ENCODE measurements around the gene RTN3.
A peak's percentile ranks its signal among the peaks of the same experiment; 100 is the strongest.

RTN3 gene

DNA sequence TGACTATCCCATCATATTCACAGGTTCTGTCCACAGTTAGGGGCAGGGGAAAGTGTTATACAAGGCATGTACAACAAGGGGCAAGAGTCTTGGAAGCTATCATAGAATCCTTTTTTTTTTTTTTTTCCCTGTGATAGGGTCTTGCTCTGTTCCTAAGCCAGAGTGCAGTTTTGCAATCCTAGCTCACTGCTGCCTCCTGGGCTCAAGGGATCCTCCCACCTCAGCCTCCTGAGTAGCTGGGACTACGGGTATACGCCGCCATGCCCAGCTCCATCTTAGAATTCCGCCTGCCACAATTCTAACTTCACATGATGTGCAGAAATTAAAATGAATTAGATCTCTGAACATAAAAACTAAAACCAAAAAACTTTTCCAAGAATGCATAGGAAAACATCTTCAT is 55.6 kb downstream of the RTN3 start:
- FAIRE-seq (no peak), DNase-seq (ENCODE audit: low spot score) (no peak)

DNA sequence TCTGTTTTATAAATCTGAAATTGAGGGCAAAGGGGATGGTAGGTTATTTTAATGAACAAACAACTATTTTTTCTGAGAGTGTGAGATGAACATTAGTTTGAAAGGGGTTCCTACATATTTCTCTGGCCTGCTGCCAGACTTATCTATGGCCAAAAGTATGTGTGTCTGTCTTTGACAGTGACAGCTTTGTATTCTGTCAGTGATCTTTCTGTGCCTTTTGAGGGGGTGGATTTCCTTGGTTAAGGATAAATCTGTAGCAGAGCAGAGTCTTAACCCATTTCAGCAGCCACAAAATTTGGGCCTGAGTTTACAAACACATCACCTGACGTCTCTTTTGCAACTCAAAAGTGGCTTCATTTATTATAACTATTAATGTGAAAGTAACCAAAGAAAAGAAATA is 56.4 kb downstream of the RTN3 start:
- FAIRE-seq (no peak), DNase-seq (ENCODE audit: low spot score) (no peak)

DNA sequence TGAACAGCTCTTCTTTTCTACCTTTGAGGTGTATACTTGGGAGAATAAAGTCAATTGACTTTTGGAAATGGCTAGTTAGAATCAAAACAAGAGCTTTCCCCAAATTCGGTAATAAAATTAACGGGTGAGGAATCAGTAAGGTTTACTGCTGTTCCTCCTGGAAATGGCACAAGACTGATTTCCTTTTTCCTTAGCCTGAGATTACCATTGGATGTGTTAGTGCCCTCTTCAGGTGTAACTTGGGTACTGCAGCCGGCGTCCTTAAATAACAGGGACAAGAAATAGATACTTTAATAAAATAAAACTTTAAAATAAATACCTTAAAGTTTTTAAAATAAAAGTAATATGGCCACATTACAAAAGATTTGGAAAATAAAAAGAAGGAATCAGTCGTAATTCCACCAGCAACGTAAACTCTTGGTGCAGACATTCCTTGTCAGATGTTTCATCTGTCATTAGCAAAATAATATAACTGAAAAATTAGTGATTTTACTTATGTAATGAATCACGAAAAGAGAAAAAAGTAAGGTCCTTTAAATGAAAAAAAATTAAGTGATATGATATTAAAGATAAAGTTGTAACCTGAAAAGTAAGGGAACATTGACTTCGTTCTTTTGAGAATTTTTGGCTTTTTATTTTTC is 57.5 kb downstream of the RTN3 start:
- FAIRE-seq (no peak), DNase-seq (ENCODE audit: low spot score) (peak; percentile 58)

DNA sequence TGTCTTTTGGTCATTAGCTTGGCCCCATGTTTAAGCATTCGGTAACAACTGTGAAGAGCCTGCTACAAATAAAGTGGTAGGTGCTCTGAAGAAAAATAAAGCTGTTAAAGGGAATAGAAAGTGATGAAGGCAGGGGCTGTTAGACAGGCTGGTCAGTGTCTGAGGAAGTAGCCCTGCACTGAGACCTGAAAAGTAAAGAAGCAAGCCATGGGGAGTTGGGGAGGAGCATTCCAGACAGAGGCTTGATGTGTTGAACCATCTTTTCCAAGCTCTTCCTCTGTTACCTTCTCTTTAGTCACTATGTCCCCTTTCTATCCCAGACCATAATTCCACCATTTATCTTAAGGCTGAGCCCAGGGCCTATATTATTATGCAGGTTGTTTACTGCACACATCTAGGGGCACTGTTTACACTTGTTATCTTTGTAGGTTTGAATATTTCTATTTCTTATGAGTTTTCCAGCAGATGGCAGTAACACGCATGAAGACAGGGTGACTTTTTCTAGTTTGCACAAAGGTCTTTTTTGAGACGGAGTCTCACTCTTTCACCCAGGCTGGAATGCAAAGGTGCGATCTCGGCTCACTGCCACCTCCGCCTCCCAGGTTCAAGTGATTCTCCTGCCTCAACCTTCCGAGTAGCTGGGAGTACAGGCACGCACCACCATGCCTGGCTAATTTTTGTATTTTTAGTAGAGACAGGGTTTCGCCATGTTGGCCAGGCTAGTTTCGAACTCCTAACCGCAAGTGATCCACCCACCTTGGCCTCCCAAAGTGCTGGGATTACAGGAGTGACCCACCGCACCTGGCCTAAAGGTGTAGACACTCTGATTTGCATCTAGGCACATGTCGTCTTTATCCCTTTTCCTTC is 64.2 kb downstream of the RTN3 start:
- FAIRE-seq (no peak), DNase-seq (ENCODE audit: low spot score) (no peak)

DNA sequence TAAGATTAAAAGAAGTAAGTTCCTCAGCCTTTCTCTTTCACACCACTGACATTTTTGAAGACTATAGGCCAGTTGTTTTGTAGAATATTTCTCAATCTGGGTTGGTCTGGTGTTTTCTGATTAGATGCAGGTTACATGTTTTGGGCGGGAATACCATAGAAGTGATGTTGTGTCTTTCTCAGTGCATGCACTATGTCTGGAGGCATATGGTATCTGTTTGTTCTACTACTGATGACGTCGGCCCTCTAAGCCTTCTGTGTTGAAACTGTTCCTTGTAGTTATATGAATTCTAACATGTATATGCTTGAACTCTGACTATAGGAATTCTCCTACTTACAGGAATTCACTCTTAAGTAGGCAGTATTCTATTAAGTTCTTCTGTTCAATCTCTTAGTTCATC is 65.7 kb downstream of the RTN3 start:
- DNase-seq (ENCODE audit: low spot score) = no peak
- FAIRE-seq = no peak

DNA sequence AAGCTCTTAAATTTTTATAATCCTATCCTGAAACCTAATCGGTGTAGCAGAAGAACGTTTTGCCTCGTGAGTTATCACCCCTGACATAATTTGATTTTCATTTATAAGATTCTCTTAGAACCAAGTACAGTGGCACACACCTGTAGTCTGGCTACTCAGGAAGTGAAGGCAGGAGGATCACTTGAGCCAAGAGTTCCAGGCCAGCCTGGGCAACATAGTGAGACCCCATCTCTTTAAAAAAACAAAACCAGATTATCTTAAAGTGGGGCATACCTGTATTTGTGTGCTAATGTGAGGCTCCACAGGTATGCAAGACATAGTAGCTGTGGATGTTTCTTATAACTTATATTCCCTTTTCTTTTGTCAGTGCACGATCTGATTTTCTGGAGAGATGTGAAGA is 68.3 kb downstream of the RTN3 start:
- DNase-seq (ENCODE audit: low spot score) (no peak), FAIRE-seq (no peak)

DNA sequence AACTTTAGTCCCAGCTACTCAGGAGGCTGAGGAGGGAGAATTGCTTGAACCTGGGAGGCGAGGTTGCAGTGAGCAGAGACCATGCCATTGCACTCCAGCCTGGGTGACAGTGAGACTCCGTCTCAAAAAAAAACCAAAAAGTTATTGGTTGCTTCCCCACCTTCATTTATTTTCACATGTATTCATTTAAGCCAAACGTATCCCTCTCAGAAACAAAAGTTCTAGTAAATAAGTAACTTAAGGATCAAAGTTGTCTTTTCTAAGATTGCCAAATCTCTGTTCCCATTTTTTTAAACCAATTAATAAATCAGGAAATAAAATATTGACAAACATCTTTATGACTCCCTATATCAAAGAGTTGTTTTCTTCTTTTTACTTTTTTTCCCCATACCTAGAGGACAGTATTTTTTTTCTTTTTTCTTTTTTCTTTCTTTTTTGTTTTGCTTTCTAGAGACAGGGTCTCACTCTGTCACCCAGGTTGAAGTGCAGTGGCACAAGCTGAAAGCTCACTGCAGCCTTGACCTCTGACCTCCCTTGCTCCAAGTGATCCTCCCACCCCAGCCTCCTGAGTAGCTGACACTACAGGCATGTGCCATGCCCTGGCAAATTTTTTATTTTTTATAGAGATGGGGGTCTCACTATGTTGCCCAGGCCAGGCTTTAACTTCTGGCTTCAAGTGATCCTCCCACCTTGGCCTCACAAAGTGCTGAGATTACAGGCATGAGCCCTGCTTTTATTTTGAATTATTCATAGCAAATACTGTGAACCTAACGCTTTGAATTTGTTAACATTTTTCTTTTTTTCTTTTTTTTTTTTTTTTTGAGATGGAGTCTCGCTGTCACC is 75.8 kb downstream of the RTN3 start:
- no peak for FAIRE-seq
- no peak for DNase-seq (ENCODE audit: low spot score)

DNA sequence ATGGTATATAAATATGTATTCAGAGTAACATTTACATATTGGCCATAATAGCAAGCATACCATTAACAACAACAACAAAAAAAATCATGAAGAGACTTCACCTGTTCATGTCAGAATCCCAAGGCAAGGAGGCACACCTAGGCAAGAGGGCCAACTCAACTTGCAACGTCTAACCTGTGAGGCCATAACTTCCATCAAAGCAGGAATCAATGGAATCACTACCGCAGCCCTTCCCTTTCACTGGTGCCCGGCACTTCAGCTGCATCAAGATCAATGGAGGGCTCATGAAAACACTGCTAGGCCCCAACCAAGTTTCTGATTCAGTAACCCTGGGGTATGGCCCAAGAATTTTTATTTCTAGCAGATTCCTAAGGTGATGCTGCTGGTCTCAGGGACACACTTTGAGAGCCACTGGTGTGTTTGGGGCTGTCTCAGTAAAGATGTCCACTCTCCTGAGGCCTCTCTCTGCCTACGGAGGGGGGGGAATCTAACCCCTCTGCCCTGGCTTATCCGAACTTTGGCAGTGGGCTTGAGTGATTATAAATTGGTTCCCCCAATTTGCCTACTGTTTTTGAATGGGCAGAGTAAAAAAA is 79.3 kb downstream of the RTN3 start:
- no peak for DNase-seq (ENCODE audit: low spot score)
- FAIRE-seq = no peak

DNA sequence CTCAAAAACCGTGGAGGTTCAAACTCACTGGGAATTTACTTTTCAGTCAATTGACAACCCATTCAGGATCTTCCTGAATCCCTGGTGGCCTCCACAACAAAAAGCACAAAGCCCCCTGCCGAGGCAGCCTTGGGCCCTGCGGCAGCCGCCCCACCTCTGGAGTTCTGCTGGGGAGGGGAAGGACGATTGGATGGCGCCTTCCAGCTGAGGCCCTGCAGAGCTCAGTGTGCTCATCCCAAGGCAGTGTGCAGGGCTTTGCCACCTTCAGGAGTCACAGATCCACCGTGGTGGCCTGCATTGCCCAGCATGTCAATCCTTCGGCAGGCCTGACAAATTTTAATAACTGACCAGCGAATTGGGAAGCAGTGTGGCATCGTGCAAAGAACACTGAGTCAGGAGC is 79.9 kb downstream of the RTN3 start:
- FAIRE-seq (no peak), DNase-seq (ENCODE audit: low spot score) (no peak)

DNA sequence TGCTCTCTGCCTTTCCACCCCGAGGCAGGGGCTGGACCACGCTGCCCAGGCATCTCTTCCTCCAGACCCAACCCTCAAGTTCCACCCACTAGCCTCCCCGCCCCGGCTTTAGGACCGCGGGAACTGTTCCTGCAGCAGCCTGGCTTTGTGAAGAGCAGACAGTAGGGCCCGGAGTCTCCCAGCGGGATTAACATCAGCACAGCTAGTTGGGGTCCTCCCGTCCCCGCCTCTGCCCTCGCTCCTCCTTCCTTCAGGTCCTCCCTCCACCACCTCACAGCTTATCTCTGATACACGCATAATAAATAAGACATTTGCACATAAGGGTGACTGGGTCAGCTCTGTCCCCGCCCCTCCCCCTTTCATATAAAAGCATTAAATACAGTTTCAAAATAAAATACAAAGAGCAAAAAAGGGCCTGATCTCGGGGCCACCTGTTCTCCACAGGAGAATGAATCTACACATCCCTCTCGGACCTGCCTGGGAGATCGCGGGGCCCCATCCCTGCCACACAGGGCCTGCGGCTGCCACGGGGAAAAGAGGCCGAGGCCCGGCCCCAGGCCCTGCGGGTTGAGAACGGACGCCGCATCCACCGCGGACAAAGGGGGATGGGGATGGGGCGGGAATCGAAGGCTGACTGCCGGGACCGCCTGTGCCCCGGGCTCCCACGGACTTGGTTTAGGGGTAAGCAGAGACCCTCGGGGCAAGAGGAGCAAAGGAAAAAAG is 80.8 kb downstream of the RTN3 start:
- FAIRE-seq = no peak
- DNase-seq (ENCODE audit: low spot score) = no peak

DNA sequence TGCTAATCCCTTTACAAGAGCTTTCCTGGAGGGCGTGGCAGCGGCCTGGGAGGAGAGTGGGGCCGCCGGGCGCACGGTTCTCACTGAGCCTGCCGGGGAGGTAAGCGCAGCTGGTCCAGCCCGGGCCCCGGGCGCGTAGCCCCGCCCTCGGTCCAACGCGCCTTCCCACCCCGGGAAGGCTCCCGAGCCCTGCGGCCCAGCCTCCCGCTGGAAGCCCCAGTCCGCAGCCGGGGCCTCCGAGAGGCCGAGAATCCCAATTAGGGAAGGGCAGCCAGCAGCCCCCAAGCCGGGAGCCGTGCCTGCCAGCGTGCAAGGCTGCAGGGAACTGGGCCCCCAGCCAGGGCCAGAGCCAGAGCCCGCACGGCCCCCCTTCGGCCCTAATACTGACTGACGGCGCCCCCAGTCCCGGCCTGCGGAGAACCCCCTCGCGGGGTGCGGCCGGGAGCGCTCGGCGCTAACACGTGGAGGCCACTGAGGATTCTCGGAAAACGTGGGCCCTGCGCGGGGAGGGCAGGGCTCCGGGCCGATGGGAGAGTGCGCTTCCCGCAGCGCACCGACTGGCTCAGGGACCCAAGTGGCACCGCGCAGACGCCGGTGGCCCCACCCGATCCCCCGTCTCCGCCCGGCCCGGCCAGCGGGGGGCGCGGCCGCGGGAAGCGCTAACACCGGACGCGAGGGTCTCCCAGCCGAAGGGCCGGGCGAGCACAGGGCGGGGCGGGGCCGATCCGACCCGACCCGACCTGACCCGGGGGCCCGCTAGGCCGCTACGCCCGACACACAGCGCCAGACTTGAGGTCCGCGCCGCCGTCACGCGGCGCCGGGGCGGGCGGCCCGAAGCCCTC is 81.6 kb downstream of the RTN3 start:
- FAIRE-seq (no peak), DNase-seq (ENCODE audit: low spot score) (no peak)

DNA sequence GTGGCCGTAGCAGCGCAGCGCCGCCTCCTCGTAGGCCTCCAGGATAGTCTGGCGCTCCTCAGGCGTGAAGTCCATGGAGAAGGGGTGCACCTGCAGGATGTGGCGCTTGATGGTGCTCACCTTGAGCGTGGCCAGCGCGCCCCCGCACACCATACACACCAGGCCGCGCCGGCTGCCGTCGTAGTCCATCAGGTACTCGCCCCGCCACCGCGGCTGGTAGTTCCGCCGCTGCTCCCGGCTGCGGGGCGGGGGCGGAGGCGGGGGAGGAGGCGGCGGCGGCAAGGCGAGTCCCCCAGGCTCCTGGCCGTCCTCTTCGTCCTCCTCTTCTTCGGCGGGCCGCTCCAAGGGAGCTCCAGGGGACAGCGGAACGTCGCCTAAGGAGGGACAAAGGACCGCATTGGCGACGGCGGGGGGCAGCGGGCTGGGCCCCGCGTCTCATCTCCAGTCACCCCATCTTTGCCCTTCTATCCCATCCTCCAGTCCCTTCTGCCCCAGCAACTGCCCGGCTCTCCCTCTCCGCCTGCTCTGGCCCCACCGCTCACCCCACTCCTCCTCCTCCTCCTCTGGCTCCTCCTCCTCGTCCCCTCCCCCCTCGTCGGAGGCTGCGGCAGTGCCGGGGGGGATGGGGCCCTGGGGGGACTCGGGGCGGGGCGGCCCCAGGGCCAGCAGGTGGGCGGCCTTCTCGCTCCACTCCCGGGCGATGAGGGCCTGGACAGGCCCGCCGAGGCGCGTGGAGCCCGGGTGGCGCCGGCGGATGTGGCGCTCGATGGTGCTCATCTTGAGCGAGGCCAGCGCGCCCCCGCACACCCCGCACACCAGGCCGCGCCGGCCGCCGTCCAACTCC is 82.4 kb downstream of the RTN3 start:
- DNase-seq (ENCODE audit: low spot score) (no peak), FAIRE-seq (no peak)

DNA sequence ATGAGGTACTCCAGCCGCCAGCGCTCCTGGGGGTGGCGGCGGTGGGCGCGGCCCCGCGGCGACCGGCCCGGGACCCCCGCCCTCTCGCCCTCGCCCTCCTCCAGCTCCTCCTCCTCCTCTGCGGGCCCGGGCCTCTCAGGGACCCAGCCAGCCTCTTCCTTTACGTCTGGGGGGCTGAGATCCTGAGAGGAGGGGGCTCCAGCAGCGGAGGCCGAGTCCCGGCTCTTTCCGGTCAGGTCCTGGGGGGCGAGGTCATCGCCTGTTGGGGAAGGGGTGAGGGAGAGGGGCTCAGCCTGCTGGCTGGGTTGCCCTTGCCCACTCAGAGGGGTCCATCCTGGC is 83.0 kb downstream of the RTN3 start:
- DNase-seq (ENCODE audit: low spot score) (no peak), FAIRE-seq (no peak)

DNA sequence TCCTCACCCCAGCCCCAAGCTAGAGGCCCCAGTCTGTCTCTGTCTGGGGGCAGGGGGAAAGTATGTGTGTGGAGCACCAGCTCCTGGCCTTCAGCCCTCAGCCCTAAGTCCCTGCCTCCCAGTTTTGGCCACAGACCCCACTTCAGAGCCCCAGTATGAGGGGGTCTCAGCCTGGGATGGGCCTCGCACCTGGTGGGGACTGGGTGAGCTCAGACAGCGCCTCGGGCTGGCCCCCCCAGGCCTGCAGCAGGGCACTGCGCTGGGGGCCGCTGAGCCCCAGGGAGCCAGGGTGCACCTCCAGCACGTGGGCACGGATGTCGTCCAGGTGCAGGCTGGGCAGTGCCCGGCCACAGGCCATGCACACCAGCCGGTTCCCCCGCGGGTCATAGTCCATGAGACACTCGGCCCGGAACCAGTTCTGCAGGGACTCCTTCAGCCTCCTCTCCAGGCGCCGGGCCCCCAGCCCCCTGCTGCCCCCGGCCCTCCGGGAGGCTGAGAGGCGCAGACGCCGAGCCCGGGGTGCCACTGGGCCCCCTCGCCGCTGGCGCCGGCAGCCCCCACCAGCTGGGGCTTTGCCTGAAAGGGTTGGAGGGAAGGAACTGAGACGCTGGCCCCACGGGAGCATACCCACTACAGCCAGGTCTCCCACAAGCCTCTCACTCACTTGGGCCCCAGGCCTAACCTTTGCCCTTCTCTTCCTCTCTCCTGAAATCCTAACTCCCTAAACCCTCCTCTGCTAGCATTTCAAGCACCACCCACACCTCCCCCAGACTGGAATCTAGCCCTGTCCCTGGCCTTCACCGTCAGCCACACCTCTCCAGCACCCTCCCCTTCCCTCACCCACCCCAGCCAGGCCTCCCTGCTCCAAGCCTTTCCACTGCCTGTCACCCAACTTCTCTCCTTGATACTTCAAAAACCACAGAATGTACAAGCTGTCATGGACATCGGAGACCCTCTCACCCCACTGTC is 83.7 kb downstream of the RTN3 start:
- DNase-seq (ENCODE audit: low spot score) = no peak
- FAIRE-seq = no peak

DNA sequence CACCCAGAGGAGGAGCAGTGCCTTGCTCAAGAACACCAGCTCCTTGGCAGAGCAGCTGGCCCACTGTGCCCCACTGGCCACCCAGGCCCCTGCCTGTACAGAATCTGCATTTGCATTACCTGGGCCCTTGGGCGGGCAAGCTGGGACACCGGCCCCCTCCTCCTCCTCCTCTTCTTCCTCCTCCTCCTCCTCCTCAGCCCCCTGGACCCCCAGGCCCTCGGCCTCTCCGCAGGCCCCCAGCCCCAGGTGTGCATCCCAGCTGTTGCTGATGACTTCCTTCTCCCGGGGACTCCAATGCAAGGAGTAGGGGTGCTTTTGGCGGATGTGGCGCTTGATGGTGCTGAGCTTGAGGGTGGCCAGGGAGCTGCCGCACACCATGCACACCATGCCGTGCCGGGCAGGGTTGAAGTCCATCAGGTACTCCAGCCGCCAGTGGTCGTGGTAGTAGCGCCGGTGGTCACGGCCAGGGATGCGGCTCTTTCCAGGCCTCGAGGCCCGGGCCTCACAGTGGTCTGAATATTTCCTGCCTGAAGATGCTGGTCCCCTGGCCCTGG is 84.5 kb downstream of the RTN3 start:
- no peak for DNase-seq (ENCODE audit: low spot score)
- FAIRE-seq = no peak

DNA sequence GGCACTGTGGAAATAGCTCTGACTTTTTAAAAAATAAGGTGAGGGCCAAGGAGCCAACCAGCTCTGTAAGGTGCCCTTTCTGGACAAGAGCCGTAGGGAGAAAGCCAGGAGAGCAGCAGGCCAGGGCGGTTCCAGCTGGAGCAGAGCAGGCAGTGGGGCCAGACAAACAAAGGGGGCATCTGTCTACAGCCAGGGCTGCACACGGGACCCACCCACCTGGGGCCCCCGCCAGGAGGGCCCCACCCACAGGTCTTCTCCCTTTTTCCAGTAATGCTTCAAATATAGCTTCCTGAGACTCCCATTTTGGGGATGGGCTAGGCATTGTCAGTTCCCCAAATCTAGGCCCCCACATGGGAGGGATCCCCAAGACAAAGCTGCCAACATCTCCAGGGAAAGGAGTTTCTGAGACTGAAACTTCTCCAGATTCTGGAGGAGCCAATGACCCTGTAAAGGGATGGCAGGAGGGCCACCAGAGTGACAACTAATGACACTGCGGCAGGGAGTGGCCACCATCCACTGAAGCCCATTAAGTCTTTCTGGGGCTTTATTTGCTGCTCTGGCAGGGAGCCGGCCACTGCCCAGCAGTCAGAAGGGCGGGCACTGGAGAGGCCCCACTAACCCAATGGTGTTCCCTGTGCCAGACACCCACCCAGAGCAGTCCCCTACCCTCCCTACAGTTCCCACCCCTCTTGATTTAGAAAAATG is 85.4 kb downstream of the RTN3 start:
- no peak for FAIRE-seq
- DNase-seq (ENCODE audit: low spot score) = no peak

DNA sequence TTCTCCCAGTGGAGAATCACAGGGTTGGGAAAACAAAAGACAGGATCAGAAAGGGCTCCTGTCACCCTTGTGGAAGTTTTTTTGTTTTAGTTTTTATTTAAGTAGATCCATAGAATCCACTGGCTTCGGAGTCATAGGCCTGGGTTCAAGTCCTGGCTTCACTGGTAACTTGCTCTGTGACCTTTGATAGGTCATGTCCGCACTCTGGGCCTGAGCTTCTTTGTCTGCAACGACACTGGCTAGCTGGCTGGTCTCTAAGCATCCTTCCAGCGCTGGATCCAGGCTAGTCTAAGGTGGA is 85.9 kb downstream of the RTN3 start:
- FAIRE-seq (no peak), DNase-seq (ENCODE audit: low spot score) (no peak)
